ENCODE results near the gene C1orf159.

The C1orf159 gene

GRCh38 chr1:1082776-1083415 is 33.0 kb downstream of the C1orf159 start:
- no peak for DNase-seq (ENCODE audit: extremely low spot score)
- no peak for TF ChIP-seq CTCF (IDR thresholded peaks at IDR 0.05; ENCODE audit: control extremely low read depth, extremely low read depth, low read depth, missing control alignments)
- ChIA-PET POLR2A (no interaction called here), CTCF (interaction anchor here (0.7 to 2.0 kb wide), 2 partner anchors 18 to 39 kb away, joined by 3 to 4 read pairs; no protein-coding TSS in a partner anchor)

- CTCF ChIA-PET, result interaction anchor here (0.7 to 2.0 kb wide), 2 partner anchors 18 to 40 kb away, joined by 3 to 4 read pairs; no protein-coding TSS in a partner anchor
- DNase-seq (ENCODE audit: extremely low spot score), result no peak
- no peak for TF ChIP-seq CTCF (IDR thresholded peaks at IDR 0.05; ENCODE audit: control extremely low read depth, extremely low read depth, low read depth, missing control alignments)
Observed at GRCh38 chr1:1082239-1082775, 33.6 kb downstream of the C1orf159 start.

GRCh38 chr1:1081311-1082238 is 34.3 kb downstream of the C1orf159 start:
- ChIA-PET POLR2A (no interaction called here), CTCF (interaction anchor here (0.7 to 2.0 kb wide), 2 partner anchors 19 to 41 kb away, joined by 3 to 4 read pairs; no protein-coding TSS in a partner anchor)
- no peak for TF ChIP-seq CTCF (IDR thresholded peaks at IDR 0.05; ENCODE audit: control extremely low read depth, extremely low read depth, low read depth, missing control alignments)
- DNase-seq (ENCODE audit: extremely low spot score), result no peak

More at GRCh38 chr1:1082239-1082775, 33.6 kb downstream of the C1orf159 start:
- POLR2A ChIA-PET, result no interaction called here

GRCh38 chr1:1080951-1081310 is 35.0 kb downstream of the C1orf159 start:
- no peak for TF ChIP-seq CTCF (IDR thresholded peaks at IDR 0.05; ENCODE audit: control extremely low read depth, extremely low read depth, low read depth, missing control alignments)
- ChIA-PET CTCF (no interaction called here), POLR2A (no interaction called here)
- DNase-seq (ENCODE audit: extremely low spot score), result no peak

- POLR2A ChIA-PET, result no interaction called here
- TF ChIP-seq CTCF (IDR thresholded peaks at IDR 0.05; ENCODE audit: control extremely low read depth, extremely low read depth, low read depth, missing control alignments), result no peak
- DNase-seq (ENCODE audit: extremely low spot score), result peak; percentile 77
- CTCF ChIA-PET, result interaction anchor here (0.9 to 1.1 kb wide), 2 partner anchors 17 to 21 kb away, joined by 3 read pairs; no protein-coding TSS in a partner anchor
Observed at GRCh38 chr1:1080122-1080757, 35.6 kb downstream of the C1orf159 start.
